Gastrocnemius medialis (tissue), 4 donors: ENCODE data around the gene HERC6. TPM values are rescaled to one million over a fixed set of nuclear protein-coding genes. Genes with fewer than 3 reads are reported as not detected.

Source experiments
- ATAC-seq, 2 donors: fragments of 150-250 bp; one replicate each; pipeline ENCODE4 v1.9.1; 2016
- DNase-seq, 2 donors: peaks; one replicate each; pipeline ENCODE4 v3.0.0-alpha.2; 2019
- H3K27ac ChIP-seq, 4 donors: fragments of 200-600 bp; sonication (generic); 1 replicate in 1 of 4; 2 replicates in 3 of 4; pipeline ENCODE4 v1.5.1; 2016 to 2018; ENCODE audit warnings: mild to moderate bottlenecking in 2 of 4, moderate library complexity in 1 of 4
- H3K27me3 ChIP-seq, 3 donors: fragments of 200-600 bp; sonication (generic) in 2 of 3; 1 replicate in 1 of 3; 2 replicates in 2 of 3; pipeline versions ENCODE4 v1.5.1 to v1.6.0; 2016 to 2019; ENCODE audit warnings: mild to moderate bottlenecking in 1 of 3, moderate library complexity in 1 of 3
- H3K36me3 ChIP-seq, 2 donors: fragments of 200-600 bp; sonication (generic) in 1 of 2; one replicate each; pipeline ENCODE4 v1.5.1; 2017 to 2018
- H3K4me1 ChIP-seq, 2 donors: fragments of 200-600 bp; sonication (generic) in 1 of 2; one replicate each; pipeline ENCODE4 v1.5.1; 2016 to 2017; ENCODE audit warnings: mild to moderate bottlenecking in 2 of 2
- H3K4me3 ChIP-seq, 4 donors: fragments of 200-600 bp; sonication (generic) in 3 of 4; 1 replicate in 1 of 4; 2 replicates in 3 of 4; pipeline ENCODE4 v1.5.1; 2016 to 2019; ENCODE audit warnings: mild to moderate bottlenecking in 2 of 4
- H3K9me3 ChIP-seq, 3 donors: fragments of 200-600 bp; sonication (generic) in 2 of 3; 1 replicate in 1 of 3; 2 replicates in 2 of 3; pipeline ENCODE4 v1.5.1; 2016 to 2019
- CTCF ChIP-seq, 5 experiments: fragments of 450-650 bp in 3 of 5; fragments of 200-600 bp in 2 of 5; sonication (generic) in 2 of 5; IDR thresholded peaks in 4 of 5; conservative IDR thresholded peaks in 1 of 5; 1 replicate in 4 of 5; 2 replicates in 1 of 5; pipeline ENCODE4 v1.5.1; 2016 to 2019; ENCODE audit warnings: antibody characterized with exemption in 5 of 5, mild to moderate bottlenecking in 3 of 5, moderate library complexity in 3 of 5
- POLR2A ChIP-seq, 2 donors: fragments of 450-650 bp; IDR thresholded peaks; one replicate each; pipeline ENCODE4 v1.6.1; 2017; ENCODE audit warnings: antibody characterized with exemption in 2 of 2, mild to moderate bottlenecking in 2 of 2, moderate library complexity in 2 of 2
- in situ Hi-C, 4 donors: fragments of 200-750 bp; cut with MboI; loops; one replicate each; pipeline versions ENCODE4 v1.15.0 to v1.8.0; 2017; ENCODE audit warnings: low sequenced_read_pairs in 4 of 4
- intact Hi-C: fragments of 100-400 bp; cut with DNase I; formaldehyde crosslinking; loops from one replicate; pipeline ENCODE4 v1.15.1; 2023; ENCODE audit warnings: low total_unique reads
- total RNA-seq, 4 donors: library from RNA; depleted of rRNA; stranded (reverse); fragments of >200 nt; gene quantifications; one replicate each; pipeline versions ENCODE4 v1.1.0 to v1.2.3, GENCODE V29; 2016

Gene HERC6
- total RNA-seq, 4 donors from 2014 or later: 0.42 to 1.6 (median 1.0) TPM

GRCh38 chr4:88478247-88478646, 99.6 kb downstream of the HERC6 start:
- ATAC-seq (no peak), DNase-seq (no peak)
- Histone ChIP-seq H3K36me3 (no peaks in the 10 kb centered on the region), H3K4me1 (no peaks in the 10 kb centered on the region), H3K9me3 (no peaks in the 10 kb centered on the region), H3K27me3 (no peaks in the 10 kb centered on the region), H3K4me3 (no peak overlapping the region), H3K27ac (no peak overlapping the region)
- in situ Hi-C loops: no loop called here
- intact Hi-C loops: no loop called here
- no peak for TF ChIP-seq POLR2A (IDR thresholded peaks at IDR 0.05)
- TF ChIP-seq CTCF (IDR thresholded peaks at IDR 0.05 in 4 of 5, conservative IDR thresholded peaks at IDR 0.05 in 1 of 5): no peak

GRCh38 chr4:88481537-88481936, 102.9 kb downstream of the HERC6 start:
- intact Hi-C loops (no loop called here), in situ Hi-C loops (no loop called here)
- H3K27ac ChIP-seq: no peak overlapping the region
- H3K4me1 ChIP-seq: no peaks in the 10 kb centered on the region
- no peaks in the 10 kb centered on the region for H3K27me3 ChIP-seq
- no peak for DNase-seq
- no peak overlapping the region for H3K4me3 ChIP-seq
- ATAC-seq: no peak
- H3K9me3 ChIP-seq: no peaks in the 10 kb centered on the region
- no peak for TF ChIP-seq CTCF (IDR thresholded peaks at IDR 0.05 in 4 of 5, conservative IDR thresholded peaks at IDR 0.05 in 1 of 5)
- no peak for TF ChIP-seq POLR2A (IDR thresholded peaks at IDR 0.05)
- H3K36me3 ChIP-seq: no peaks in the 10 kb centered on the region

GRCh38 chr4:88489100-88489761, 110.6 kb downstream of the HERC6 start:
- intact Hi-C loops: no loop called here
- DNase-seq: no peak
- no peak for ATAC-seq

More at GRCh38 chr4:88489100-88489761, 110.6 kb downstream of the HERC6 start:
- Histone ChIP-seq H3K36me3 (no peaks in the 10 kb centered on the region), H3K4me3 (no peak overlapping the region), H3K27me3 (no peaks in the 10 kb centered on the region), H3K27ac (no peak overlapping the region), H3K4me1 (no peaks in the 10 kb centered on the region), H3K9me3 (no peaks in the 10 kb centered on the region)
- in situ Hi-C loops: no loop called here
- no peak for TF ChIP-seq CTCF (IDR thresholded peaks at IDR 0.05 in 4 of 5, conservative IDR thresholded peaks at IDR 0.05 in 1 of 5)
- TF ChIP-seq POLR2A (IDR thresholded peaks at IDR 0.05): no peak

Other genes with a start within 250 kb of the HERC6 start
- gene ABCG2, start 220.2 kb upstream of the HERC6 start, total RNA-seq: under 1 TPM in 3 of 4 donors, not detected in 1; 0.22 to 0.75 (median 0.23) TPM
- gene PPM1K, start 94.3 kb upstream of the HERC6 start, total RNA-seq: 1 to 10 TPM; 3.3 to 9.5 (median 6.9) TPM
- 1 to 10 TPM in 2 of 4 donors, under 1 TPM in 2; 0.55 to 1.5 (median 1.1) TPM for gene HERC5, start 78.3 kb downstream of the HERC6 start, total RNA-seq
- gene PYURF, start 144.9 kb downstream of the HERC6 start, total RNA-seq: 10 to 100 TPM; 62.4 to 86.0 (median 72.3) TPM
- 10 to 100 TPM; 16.2 to 32.3 (median 21.9) TPM for gene HERC3, start 213.6 kb downstream of the HERC6 start, total RNA-seq